Activated naive CD4-positive, alpha-beta T cell treated with anti-CD3 and anti-CD28 coated beads for 36 hours (primary cell): ENCODE measurements around the gene SPAG17. TPM values are rescaled to one million over a fixed set of nuclear protein-coding genes. Genes with fewer than 3 reads are reported as not detected.
A peak's percentile ranks its signal among the peaks of the same experiment; 100 is the strongest.

Experiments used
- CTCF ChIA-PET: fragments of 350-600 bp; sonication (Branson Sonifier 250); formaldehyde crosslinking; loops from one replicate; lab custom pipeline; 2021; ENCODE audit warnings: antibody characterized with exemption; lab: Charles Lee
- DNase-seq: peaks from one replicate; pipeline ENCODE4 v3.0.0-alpha.2; 2020
- H3K27ac Mint-ChIP-seq: one replicate; pipeline ENCODE4 v1.8.0; 2021; ENCODE audit warnings: mild to moderate bottlenecking, mixed read lengths
- H3K27me3 Mint-ChIP-seq: one replicate; pipeline ENCODE4 v1.8.0; 2021; ENCODE audit warnings: low read depth, mixed read lengths
- H3K36me3 Mint-ChIP-seq: one replicate; pipeline ENCODE4 v1.8.0; 2021; ENCODE audit warnings: low read depth, mixed read lengths
- H3K4me1 Mint-ChIP-seq: one replicate; pipeline ENCODE4 v1.8.0; 2021; ENCODE audit warnings: low read depth, mixed read lengths
- H3K4me3 Mint-ChIP-seq: one replicate; pipeline ENCODE4 v1.8.0; 2021; ENCODE audit warnings: mild to moderate bottlenecking, moderate library complexity, mixed read lengths
- H3K9me3 Mint-ChIP-seq: one replicate; pipeline ENCODE4 v1.8.0; 2021; ENCODE audit warnings: mixed read lengths
- intact Hi-C: fragments of 100-400 bp; cut with micrococcal nuclease; formaldehyde crosslinking; loops from one replicate; pipeline ENCODE4 v1.15.1; 2023
- total RNA-seq, 2 experiments: library from RNA; stranded (reverse); gene quantifications; one replicate each; pipeline ENCODE4 v1.2.3, GENCODE V29; 2021

The SPAG17 gene
- total RNA-seq, 2 experiments from 2014 or later = not detected

DNA sequence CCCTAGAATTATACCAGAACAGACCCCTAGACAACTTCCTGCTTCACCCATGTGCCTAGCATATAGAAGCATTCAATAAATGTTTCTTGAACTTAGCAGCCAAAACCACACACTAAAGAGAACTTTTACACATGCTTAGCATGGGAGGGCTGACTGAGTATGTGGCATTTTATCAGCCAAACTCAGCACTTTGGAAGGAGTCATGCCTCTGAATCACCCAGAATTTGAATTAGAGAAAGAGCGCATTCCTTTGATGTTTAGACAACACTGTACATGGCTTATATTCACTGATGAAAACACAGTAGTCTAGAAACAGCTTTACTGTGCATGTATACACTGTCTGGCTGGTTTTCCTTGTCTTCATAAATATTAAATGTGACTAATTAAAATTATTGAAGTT is 26.1 kb downstream of the SPAG17 start:
- CTCF ChIA-PET = no interaction called here
- H3K27me3 Mint-ChIP-seq = no peaks in the 10 kb centered on the region
- no peak overlapping the region for H3K27ac Mint-ChIP-seq
- no peaks in the 10 kb centered on the region for H3K36me3 Mint-ChIP-seq
- intact Hi-C loops = no loop called here
- no peak overlapping the region for H3K4me3 Mint-ChIP-seq
- no peaks in the 10 kb centered on the region for H3K9me3 Mint-ChIP-seq
- H3K4me1 Mint-ChIP-seq = no peaks in the 10 kb centered on the region
- no peak for DNase-seq

DNA sequence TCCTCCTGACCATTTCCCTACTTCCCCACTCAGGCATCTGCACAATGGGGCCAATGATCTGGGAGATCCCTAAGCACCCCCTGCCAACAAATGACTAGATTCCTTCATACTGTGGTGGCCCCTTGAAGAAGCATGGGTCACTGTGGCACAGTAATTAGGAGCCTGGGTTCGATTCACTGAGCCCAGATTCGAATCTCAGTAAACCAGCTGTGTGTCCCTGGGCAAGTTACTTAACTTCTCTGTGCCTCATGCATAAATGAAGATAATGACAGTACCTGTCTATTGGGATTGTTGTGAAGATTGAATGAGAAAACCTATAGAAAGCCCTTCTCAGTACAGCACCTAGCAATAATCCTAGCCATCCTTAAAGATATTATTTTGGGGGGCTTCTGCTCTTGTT is 27.5 kb downstream of the SPAG17 start:
- H3K27me3 Mint-ChIP-seq = no peaks in the 10 kb centered on the region
- intact Hi-C loops = no loop called here
- CTCF ChIA-PET = no interaction called here
- DNase-seq = no peak
- H3K4me1 Mint-ChIP-seq = no peaks in the 10 kb centered on the region
- H3K36me3 Mint-ChIP-seq = no peaks in the 10 kb centered on the region
- no peak overlapping the region for H3K27ac Mint-ChIP-seq
- H3K4me3 Mint-ChIP-seq = no peak overlapping the region
- no peaks in the 10 kb centered on the region for H3K9me3 Mint-ChIP-seq

DNA sequence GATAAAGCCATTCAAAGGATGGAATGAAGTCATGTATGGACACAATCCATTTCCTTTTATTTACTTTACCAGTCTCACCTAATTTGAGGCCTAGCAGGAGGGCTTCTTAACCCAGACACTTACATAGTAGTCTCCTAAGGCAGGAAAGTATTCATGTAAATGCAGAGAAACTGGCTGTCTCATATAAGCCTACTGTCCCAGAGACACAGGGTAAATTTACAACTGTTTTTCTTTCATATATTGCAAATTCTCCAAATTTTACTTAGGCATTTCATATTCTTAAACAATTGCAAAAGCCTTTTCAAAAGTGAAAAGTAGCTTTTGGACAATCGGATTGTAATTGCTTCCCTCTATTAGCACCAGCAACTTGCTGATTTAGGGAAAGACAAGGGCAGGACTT is 29.9 kb downstream of the SPAG17 start:
- H3K36me3 Mint-ChIP-seq = no peaks in the 10 kb centered on the region
- intact Hi-C loops = loop anchor here (2.0 kb wide), 1 partner anchor 1122 kb away; no protein-coding TSS in a partner anchor
- no peaks in the 10 kb centered on the region for H3K9me3 Mint-ChIP-seq
- no peaks in the 10 kb centered on the region for H3K4me1 Mint-ChIP-seq
- H3K27ac Mint-ChIP-seq = no peak overlapping the region
- CTCF ChIA-PET = no interaction called here
- no peak overlapping the region for H3K4me3 Mint-ChIP-seq
- no peak for DNase-seq
- H3K27me3 Mint-ChIP-seq = peaks cover 6% of the 10 kb centered on the region

DNA sequence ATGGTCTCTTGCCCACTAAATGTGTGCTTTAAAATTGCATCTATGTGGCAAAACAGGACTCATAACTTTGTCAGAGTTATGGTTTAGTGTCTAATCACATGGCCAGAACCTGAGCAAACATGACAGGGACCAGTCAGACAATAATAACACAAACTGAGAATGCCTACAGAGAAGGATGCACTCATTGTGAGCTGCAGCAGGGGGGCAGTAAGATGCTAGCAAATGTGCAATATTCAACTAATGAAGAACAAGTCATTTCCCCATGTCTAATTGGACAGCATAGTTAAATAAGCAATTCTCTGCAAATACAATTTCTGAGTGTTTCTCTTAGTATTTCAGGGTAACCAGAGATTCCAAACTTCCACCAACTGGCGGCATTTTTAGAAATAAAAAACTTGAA is 30.8 kb downstream of the SPAG17 start:
- H3K4me1 Mint-ChIP-seq = no peaks in the 10 kb centered on the region

DNA sequence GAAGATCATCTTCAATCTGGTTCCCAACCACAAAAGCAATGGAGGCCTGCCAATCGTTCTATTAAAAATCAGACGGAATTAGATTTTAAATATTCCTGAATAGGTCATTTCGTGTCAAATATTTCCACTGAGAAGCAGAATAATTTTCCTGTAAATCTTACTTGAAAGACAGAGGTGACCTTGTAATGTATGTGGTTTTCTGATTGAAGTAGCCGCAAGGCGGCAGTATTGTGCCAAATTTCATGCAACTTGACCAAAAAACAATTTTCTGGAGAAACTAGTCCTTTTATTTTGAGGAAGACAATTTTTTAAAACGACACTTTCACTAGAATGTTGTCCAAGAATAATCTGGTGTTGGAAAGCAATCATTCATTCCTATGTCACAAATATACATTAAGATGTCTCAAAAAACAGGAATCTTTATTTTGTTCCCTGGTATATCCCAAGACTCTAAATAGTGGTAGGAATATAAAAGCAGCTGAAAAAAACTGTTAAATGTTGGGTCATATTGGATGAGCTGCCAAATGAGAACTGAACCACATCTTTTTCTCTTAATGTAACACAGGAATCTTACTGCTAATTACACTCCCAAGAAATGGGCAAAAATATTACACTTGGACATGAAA is 33.6 kb downstream of the SPAG17 start:
- DNase-seq = peak; percentile 60
- CTCF ChIA-PET = interaction anchor here (0.9 kb wide), 1 partner anchor 28 kb away, joined by 3 read pairs; no protein-coding TSS in a partner anchor
- no peaks in the 10 kb centered on the region for H3K4me1 Mint-ChIP-seq
- intact Hi-C loops = loop anchor here (1.0 kb wide), 2 partner anchors 857 to 1216 kb away; no protein-coding TSS in a partner anchor
- H3K9me3 Mint-ChIP-seq = no peaks in the 10 kb centered on the region
- H3K27ac Mint-ChIP-seq = no peak overlapping the region
- peaks cover 6% of the 10 kb centered on the region for H3K27me3 Mint-ChIP-seq
- H3K4me3 Mint-ChIP-seq = no peak overlapping the region
- H3K36me3 Mint-ChIP-seq = no peaks in the 10 kb centered on the region

More for the DNA sequence above, 30.8 kb downstream of the SPAG17 start:
- intact Hi-C loops = loop anchor here (2.0 kb wide), 1 partner anchor 1123 kb away; no protein-coding TSS in a partner anchor
- H3K9me3 Mint-ChIP-seq = no peaks in the 10 kb centered on the region
- H3K4me3 Mint-ChIP-seq = no peak overlapping the region
- CTCF ChIA-PET = interaction anchor here (0.7 kb wide), 1 partner anchor 930 kb away, joined by 3 read pairs; no protein-coding TSS in a partner anchor
- DNase-seq = peak; percentile 6
- H3K27me3 Mint-ChIP-seq = peaks cover 6% of the 10 kb centered on the region
- H3K36me3 Mint-ChIP-seq = no peaks in the 10 kb centered on the region
- no peak overlapping the region for H3K27ac Mint-ChIP-seq

DNA sequence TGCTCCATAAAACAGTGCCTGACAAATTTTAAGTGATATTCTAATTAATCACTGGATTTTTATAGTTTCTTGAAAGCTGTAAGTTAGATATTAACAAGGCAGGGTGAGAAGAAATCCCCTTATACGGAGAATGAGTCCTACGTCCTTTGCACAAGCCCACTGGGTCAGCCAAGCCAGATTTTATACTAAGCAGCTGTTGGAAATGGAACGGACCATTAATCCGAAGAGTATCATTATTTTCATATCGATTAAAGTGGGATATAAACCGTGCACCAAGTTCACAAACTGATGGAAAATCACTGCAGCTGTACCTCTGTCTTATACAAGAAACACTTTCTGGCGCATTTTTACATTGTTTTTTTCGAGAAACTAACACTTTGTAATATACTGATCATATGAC is 35.2 kb downstream of the SPAG17 start:
- CTCF ChIA-PET = interaction anchor here (0.6 kb wide), 1 partner anchor 187 kb away, joined by 3 read pairs; no protein-coding TSS in a partner anchor
- Mint-ChIP-seq H3K27me3 (peaks cover 6% of the 10 kb centered on the region), H3K36me3 (no peaks in the 10 kb centered on the region), H3K4me1 (no peaks in the 10 kb centered on the region), H3K27ac (no peak overlapping the region), H3K9me3 (no peaks in the 10 kb centered on the region), H3K4me3 (no peak overlapping the region)
- no peak for DNase-seq
- intact Hi-C loops = no loop called here

DNA sequence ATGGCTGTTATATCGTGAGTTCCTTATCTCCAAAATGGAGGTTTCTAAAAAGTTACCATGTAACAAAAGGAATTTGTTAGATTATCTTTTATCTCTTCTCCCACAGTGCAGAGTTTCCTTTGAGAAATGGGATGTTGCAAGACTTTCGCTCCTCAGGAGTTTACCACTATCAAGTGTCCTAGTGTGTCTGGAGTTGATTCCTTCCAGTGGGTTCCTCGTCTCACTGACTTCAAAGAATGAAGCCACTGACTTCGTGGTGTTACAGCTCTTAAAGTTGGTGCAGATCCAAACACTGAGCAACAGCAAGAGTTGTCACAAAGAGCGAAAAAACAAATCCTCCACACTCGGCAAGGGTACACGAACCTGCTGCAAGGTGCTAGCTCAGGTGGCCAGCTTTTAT is 37.0 kb downstream of the SPAG17 start:
- H3K4me3 Mint-ChIP-seq = no peak overlapping the region
- CTCF ChIA-PET = no interaction called here
- no peaks in the 10 kb centered on the region for H3K9me3 Mint-ChIP-seq
- H3K27ac Mint-ChIP-seq = no peak overlapping the region
- intact Hi-C loops = no loop called here
- no peak for DNase-seq
- H3K27me3 Mint-ChIP-seq = peaks cover 8% of the 10 kb centered on the region
- no peaks in the 10 kb centered on the region for H3K4me1 Mint-ChIP-seq
- H3K36me3 Mint-ChIP-seq = no peaks in the 10 kb centered on the region

DNA sequence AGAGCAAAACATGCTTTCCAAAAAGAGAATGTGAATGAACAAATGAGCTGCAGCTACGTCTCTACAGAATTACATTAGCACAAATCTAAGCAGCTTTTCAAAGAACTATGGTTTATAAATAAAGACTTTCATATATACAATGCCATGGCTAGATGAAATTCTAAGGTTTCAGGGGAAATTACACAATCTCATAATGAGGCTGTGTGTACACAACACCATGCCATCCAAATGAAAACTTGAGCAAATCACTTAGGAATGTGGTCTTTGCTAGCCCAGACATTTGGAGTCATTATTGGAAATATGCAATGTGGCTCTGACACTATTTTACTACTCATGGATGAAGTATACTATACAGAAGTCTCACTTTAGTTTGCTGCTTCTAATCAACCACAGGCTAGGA is 37.5 kb downstream of the SPAG17 start:
- no peak for DNase-seq
- peaks cover 8% of the 10 kb centered on the region for H3K27me3 Mint-ChIP-seq
- H3K27ac Mint-ChIP-seq = no peak overlapping the region
- no peak overlapping the region for H3K4me3 Mint-ChIP-seq
- H3K36me3 Mint-ChIP-seq = no peaks in the 10 kb centered on the region
- no peaks in the 10 kb centered on the region for H3K9me3 Mint-ChIP-seq
- CTCF ChIA-PET = no interaction called here
- H3K4me1 Mint-ChIP-seq = no peaks in the 10 kb centered on the region
- intact Hi-C loops = no loop called here

DNA sequence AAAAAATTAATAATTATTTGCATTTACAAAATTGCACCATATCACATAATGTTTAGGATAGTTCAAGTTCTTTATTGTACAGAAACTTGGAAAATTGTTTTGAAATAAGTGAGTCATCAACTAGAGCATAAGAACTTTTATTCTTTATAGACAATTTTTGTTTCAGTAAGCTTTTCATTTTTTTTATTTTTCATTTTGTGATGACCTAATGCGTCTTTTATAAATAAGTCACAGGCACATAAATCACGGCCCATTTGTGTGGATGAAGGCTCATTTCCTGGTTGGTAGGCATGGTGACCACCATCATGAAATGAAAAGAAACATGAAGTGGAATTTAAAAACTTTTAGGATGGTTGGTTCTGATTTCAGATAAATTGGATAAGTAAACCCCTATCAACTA is 39.3 kb downstream of the SPAG17 start:
- H3K27me3 Mint-ChIP-seq = peaks cover 2% of the 10 kb centered on the region
- H3K9me3 Mint-ChIP-seq = no peaks in the 10 kb centered on the region
- CTCF ChIA-PET = no interaction called here
- H3K4me3 Mint-ChIP-seq = no peak overlapping the region
- H3K4me1 Mint-ChIP-seq = no peaks in the 10 kb centered on the region
- intact Hi-C loops = no loop called here
- no peaks in the 10 kb centered on the region for H3K36me3 Mint-ChIP-seq
- no peak overlapping the region for H3K27ac Mint-ChIP-seq
- no peak for DNase-seq

DNA sequence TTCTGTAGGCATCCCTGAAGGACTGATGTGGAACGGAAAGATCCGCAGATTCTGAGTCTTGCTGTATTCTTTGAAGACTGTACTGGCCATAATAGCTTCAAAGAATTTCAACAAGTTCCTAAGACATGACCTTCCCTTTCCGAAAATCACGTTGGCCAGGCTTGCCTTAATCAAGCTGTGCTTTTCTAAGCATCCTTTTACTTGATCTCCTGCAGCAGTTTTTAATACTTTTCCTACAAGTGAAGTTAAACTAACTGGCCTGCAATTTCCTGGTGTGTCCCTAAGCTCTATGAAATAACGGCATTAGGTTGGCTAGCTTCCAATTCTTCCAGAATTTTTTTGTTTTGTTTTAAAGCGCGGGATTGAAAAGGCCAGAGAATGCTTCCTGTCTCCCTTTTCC is 40.3 kb downstream of the SPAG17 start:
- Mint-ChIP-seq H3K27ac (no peak overlapping the region), H3K36me3 (no peaks in the 10 kb centered on the region), H3K9me3 (no peaks in the 10 kb centered on the region), H3K27me3 (peaks cover 2% of the 10 kb centered on the region), H3K4me3 (no peak overlapping the region), H3K4me1 (no peaks in the 10 kb centered on the region)
- DNase-seq = no peak
- intact Hi-C loops = no loop called here
- CTCF ChIA-PET = no interaction called here

DNA sequence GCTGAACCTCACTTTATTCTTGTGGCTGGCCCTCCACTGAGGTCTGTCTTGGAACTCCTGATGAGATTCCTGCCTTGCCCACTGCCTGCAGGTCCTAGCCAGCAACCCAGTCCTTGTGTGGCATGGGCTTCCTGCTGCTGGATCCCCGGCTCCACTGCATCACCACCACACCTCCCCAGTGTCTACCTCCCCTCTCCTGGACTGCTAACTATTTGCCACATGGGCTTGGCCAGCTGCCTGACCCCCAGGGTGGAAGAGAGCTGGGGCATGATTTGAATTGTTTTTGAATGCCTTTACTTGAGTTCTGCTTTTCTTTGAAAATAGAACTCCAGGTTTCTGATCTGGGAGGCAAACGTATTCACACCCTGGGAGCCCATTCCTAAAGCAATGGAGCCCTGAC is 41.2 kb downstream of the SPAG17 start:
- Mint-ChIP-seq H3K36me3 (no peaks in the 10 kb centered on the region), H3K27me3 (peaks cover 2% of the 10 kb centered on the region), H3K27ac (no peak overlapping the region), H3K4me3 (no peak overlapping the region), H3K4me1 (no peaks in the 10 kb centered on the region), H3K9me3 (no peaks in the 10 kb centered on the region)
- DNase-seq = no peak
- intact Hi-C loops = no loop called here
- CTCF ChIA-PET = no interaction called here

DNA sequence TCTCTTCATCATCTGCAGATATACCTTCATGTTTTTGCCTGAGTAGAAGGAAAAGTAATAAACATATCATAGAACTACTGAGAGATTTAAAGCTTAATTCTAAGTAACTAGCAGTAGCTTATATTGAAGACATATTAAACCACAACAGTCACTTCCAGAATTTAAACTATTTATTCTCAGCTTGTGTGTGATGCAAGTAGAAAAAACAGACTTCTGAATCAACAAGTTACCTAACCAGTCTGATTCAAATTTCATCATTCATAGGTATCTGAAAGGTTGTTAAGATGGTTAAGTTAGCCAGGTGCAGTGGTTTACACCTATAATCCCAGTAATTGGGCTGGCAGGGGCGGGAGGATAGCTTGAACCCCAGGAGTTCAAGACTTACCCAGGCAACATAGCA is 41.9 kb downstream of the SPAG17 start:
- Mint-ChIP-seq H3K4me1 (no peaks in the 10 kb centered on the region), H3K27ac (no peak overlapping the region), H3K36me3 (no peaks in the 10 kb centered on the region), H3K9me3 (no peaks in the 10 kb centered on the region), H3K27me3 (peaks cover 2% of the 10 kb centered on the region), H3K4me3 (no peak overlapping the region)
- CTCF ChIA-PET = no interaction called here
- DNase-seq = no peak
- intact Hi-C loops = no loop called here

DNA sequence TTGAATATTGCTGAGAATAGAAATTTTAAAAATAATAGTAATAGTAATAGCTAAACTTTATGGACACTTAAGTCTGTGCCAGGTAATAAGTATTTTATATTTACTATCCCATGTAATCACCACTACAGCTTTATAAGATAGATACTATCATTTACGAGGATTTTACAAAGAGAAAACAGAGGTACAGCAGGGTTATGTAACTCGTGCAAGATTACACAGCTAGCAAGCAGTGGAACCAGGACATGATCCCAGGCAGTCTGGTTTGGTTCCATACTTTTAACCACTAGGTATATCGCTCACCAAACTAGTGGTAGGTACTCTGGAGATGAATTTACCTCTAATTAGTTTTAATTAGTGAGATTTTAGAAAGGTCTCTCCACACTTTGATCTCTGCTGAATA is 42.5 kb downstream of the SPAG17 start:
- Mint-ChIP-seq H3K4me3 (no peak overlapping the region), H3K4me1 (no peaks in the 10 kb centered on the region), H3K27ac (no peak overlapping the region), H3K36me3 (no peaks in the 10 kb centered on the region), H3K27me3 (peaks cover 2% of the 10 kb centered on the region), H3K9me3 (no peaks in the 10 kb centered on the region)
- CTCF ChIA-PET = no interaction called here
- DNase-seq = no peak
- intact Hi-C loops = no loop called here
